GM19463 (cell line): Measurements from ENCODE around the gene KCNB1.

Experiments
- ATAC-seq: cut with Tn5 transposase; IDR thresholded peaks from one replicate; pipeline ENCODE4 v1.9.1; 2021; ENCODE audit warnings: mild to moderate bottlenecking, moderate library complexity; ENCODE audit not compliant: unreplicated experiment

The KCNB1 gene

DNA sequence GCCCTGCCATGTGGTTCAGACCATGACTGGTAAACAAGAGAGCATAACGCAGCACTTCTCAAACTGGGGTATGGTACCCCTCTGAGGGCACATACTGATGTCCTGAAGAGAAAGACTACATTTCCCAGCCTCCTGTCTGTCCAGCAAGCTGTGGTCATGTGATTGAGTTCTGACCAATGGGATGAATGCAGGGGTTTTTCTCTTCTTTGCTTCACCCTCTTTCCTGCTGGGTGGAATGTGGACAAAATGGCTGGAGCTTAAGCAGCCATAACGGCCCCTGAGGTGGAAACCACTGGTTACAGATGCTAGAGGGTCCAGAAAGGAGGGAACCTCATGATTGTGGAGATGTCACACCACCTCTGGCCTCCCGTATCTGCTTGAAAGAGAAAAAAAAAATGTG, 19.4 kb upstream of the KCNB1 start:
- ATAC-seq: no peak

DNA sequence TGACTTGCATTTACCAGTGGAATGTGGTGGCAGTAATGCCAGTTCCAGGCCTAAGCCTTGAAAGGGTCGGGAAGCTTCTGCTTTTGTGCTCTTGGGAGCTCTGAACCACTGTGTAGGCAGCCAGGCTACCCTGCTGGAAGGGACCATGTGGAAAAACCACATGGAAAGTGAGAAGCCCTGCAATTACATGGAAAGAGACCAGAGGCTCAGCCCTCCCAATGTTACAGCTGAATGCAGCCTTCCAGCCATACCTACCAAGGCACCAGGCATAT, 14.9 kb upstream of the KCNB1 start:
- ATAC-seq: no peak

GRCh38 chr20:49496553-49497397, 14.3 kb upstream of the KCNB1 start:
- no peak for ATAC-seq

- ATAC-seq: no peak
Measured at GRCh38 chr20:49496043-49496442, 13.6 kb upstream of the KCNB1 start.

GRCh38 chr20:49490689-49491088, 8.2 kb upstream of the KCNB1 start:
- ATAC-seq: no peak

DNA sequence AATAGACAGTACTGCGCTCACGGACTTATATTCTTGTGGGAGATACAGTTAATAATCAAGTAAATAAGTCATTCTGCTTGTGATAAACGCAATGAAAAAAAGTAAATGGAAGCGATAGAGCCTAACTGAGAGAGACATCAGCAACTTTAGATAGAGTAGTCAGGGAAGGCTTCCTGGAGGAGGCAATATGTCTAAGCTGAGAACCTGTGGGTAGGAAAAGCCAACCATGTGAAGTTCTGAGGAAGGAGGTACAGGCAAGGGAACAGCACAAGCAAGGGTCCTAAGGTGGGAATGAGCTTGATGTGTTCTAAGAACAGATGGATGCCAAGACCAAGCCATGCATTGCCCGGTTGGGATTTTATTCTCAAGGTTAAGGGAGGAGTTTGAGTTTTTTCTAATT, 7.2 kb upstream of the KCNB1 start:
- ATAC-seq: no peak

DNA sequence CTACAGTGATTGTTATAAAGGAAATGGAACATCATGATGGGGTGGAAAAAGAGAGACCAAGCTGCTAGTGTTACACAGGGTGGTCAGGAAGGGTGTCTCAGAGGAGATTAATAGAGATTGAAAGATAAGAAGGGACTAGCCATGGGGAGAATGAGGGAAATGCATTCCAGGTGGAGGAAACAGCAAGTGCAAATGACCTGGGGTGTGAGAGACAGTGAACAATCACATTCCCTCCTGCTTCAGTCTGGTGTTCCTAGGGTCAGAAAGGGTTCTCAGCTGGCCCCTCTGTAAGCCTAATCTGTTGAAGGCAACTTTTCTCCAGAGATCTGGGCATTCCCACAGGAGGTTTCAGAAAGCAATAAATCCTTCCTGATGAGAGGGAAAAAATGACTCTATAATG, 3.6 kb upstream of the KCNB1 start:
- ATAC-seq: no peak

GRCh38 chr20:49485563-49485962, 3.1 kb upstream of the KCNB1 start:
- no peak for ATAC-seq

DNA sequence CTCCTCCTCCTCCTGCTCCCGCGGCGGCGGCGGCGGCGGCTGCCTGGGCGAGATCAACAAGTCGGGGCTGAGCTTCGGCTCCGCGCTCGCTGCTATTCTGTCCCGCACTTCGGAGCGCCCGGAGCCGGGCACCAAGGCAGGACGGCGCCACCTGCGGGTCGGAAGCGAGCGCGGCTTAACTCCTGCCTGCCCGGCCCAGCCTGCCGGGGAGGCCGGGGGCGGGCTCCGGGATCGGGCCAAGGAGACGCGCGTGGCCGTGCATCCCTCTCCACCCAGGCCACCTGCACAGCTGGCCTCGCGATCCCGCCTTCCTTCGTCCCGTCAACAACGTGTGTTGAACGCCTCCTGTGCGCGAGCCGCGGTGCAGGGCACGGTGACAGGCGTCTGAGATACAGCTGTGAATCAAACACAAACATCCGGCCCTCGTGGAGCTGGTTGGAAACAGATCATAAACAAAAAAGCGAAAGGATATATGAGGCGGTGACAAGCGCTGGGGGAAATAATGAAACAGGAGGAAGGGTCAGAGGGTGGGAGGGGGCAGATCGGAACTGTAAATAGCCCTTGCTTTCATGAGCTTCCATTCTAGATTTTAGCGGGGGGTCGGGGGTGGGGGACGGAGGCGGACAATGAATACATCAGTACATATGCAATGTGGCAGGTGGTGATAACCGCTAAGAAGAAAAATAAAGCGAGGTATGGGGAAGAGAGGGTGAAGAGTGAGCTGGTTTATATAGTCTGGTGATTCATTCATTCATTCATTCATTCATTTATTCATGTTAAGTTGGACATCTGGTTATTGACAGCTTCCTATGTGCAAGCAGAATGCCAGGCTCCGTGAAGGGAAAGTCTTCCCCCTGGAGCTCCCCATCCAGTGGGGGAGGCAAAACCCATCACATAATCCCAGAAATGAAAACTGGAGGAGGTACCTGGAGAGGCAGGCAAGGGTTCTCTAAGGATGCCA, 2.0 kb upstream of the KCNB1 start:
- ATAC-seq: no peak

DNA sequence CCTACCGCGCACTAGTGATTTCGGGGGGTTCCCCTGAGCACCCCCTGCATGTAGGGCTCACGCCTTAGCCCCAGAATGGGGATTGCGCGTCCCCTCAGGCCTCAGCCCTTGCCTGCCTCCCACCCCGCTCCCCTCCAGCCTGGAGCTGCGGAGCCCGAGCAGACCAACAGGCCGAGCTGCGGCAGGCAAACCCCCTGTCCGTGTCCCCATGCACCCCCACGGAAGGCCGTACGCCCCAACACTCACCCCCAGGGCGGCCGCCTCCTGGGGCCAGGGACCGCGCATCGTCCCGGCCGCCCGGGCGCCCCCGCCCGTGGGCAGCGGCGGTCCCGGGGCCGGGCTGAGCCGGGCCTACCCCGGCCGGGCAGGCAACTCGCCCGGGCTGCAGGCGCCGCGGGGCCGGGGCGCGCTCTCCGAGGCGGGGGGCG, 1.2 kb upstream of the KCNB1 start:
- no peak for ATAC-seq

DNA sequence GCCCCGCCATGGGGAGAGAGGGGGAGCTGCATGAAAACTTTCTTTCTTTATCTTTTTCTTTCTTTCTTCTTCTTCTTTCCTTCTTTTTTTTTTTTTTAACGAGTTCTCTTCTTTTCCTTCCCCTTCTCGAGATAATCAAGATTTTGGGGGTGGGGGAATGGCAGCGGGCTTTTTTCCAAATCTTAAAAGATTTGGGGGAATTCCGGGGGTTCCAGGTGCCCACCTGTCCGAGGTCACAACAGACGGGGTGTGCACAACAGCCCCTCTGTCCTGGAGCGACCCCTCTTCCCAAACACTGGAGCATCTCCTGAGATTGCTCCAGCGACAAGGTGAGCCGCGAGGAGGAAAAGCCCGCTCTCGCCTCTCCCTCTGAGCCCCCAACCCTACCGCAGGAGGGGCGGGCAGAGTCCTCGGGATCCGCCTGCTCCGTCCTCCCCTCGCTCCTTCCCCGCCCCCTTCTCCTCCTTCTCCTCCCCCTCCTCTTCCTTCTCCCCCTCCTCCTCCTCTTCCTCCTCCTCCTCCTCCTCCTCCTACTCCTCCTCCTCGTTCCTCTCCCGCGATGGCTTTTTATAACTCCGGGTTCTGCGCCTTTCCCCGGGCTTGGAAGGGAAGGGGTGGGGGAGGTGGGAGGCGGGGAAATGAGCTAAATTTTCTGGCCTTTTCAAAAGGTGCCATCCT, 689 bp upstream of the KCNB1 start:
- no peak for ATAC-seq

DNA sequence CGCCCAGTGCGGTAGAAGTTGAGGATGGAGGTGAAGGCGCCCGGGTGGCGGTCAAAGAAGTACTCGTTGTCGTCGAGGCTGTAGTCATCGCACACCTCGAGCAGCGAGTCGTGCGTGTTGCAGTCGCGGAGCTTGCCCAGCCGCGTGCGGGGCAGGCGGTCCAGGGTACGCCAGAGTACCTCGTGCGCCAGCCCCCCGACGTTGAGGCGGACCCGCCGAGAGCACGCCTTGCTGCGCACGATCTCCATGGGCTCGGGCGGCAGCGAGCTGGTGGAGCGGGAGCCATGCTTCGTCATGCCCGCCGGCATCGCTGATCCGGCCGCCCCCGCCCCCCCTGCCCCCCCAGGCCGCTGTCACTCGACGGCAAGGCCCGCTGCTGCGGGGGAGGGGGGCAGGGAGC, 295 bp downstream of the KCNB1 start:
- no peak for ATAC-seq

GRCh38 chr20:49481116-49481515, 1.4 kb downstream of the KCNB1 start:
- ATAC-seq: no peak

DNA sequence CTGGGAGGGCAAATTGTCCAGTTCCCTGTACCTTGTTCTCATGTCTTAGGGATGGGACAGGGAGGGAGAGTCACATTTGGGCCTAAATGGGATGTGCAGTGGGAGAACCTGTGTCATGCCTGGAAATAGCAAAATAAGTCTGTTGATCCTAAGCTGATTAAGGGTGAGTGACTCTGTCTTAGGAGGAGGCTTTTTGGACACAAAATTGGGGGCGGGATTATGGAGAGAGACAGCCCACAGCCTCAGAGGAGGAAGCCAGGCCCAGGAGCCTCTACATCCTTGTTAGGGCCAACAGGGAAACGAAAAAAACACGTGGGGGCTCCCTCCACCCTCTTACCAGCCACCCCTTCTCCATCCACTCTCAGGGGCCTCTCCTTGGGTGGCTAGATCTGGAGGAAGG, 2.2 kb downstream of the KCNB1 start:
- ATAC-seq: no peak

GRCh38 chr20:49479785-49480184, 2.7 kb downstream of the KCNB1 start:
- ATAC-seq: no peak

- ATAC-seq: no peak
Measured at GRCh38 chr20:49478754-49479689, 3.4 kb downstream of the KCNB1 start.

- no peak for ATAC-seq
Measured at GRCh38 chr20:49478266-49478665, 4.2 kb downstream of the KCNB1 start.

DNA sequence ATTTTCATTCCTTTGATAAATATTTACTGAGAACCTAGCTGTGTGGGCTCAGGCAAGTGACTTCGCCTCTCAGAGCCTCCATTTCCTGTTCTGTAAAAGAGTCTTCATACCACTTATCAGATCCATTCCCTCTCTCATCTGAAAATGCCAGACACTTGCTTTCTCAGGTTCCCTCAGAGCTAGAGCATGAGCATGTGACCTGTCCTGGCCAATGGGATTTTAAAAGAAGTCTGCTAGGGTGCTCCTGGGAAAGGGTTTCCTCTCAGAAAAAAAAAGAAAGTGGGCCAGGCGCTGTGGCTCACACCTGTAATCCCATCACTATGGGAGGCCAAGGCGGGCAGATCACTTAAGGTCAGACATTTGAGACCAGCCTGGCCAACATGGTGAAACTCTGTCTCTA, 5.3 kb downstream of the KCNB1 start:
- ATAC-seq: no peak

- ATAC-seq: no peak
Measured at GRCh38 chr20:49476016-49476355, 6.5 kb downstream of the KCNB1 start.

- no peak for ATAC-seq
Measured at GRCh38 chr20:49475292-49476015, 7.0 kb downstream of the KCNB1 start.
